ENCODE measurements around the gene SURF4.
A peak's percentile ranks its signal among the peaks of the same experiment; 100 is the strongest.

DNA sequence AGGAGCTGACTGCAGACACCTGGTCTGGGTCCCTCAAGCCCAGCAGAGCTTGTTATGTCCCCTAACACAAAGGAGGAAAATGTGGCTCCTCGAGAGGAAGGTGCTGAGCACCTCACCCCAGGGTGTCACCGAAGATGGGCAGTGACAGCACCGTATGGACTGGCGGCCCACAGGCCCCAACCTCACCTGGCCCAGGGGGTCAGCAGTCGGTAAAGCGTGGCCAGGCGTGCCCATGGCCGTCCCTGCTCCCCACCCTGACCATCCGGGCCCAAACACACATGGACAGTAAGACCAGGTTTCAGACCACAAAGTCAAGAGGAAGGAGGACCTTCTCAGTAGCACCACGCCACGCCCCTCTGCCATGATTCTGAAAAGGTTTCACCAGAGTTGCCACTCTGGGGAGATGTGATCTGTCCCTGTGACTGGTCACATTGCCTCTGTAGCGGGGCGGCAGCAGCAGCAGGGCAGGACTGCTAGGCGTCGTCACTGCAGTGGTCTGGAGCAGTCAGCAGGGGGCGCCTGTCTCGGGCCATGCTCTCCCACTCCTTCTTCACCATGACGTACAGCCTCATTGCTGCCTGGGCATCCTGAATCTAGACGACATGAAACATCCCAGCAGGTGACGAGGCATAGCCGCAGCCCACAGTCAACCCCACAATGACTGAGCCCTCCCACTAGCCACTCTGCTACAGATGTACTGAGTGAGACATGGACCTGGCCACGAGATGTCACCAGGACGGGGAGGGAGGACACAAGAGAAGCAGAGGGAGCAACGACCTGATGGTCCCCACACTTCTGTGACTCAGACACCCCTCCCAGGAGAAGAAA, 30.8 kb upstream of the SURF4 start:
- TF ChIP-seq, protein P1, sequence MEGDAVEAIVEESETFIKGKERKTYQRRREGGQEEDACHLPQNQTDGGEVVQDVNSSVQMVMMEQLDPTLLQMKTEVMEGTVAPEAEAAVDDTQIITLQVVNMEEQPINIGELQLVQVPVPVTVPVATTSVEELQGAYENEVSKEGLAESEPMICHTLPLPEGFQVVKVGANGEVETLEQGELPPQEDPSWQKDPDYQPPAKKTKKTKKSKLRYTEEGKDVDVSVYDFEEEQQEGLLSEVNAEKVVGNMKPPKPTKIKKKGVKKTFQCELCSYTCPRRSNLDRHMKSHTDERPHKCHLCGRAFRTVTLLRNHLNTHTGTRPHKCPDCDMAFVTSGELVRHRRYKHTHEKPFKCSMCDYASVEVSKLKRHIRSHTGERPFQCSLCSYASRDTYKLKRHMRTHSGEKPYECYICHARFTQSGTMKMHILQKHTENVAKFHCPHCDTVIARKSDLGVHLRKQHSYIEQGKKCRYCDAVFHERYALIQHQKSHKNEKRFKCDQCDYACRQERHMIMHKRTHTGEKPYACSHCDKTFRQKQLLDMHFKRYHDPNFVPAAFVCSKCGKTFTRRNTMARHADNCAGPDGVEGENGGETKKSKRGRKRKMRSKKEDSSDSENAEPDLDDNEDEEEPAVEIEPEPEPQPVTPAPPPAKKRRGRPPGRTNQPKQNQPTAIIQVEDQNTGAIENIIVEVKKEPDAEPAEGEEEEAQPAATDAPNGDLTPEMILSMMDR (IDR thresholded peaks at IDR 0.05): peak; percentile 65 to 94 (median 88)
- TF ChIP-seq POLR2A (IDR thresholded peaks at IDR 0.05): no peak

All from esophagus squamous epithelium (tissue), 4 donors.